Cardiac muscle cell (in vitro differentiated cells and primary cell): ENCODE measurements around the gene ZNF740. TPM values are rescaled to one million over a fixed set of nuclear protein-coding genes. Genes with fewer than 3 reads are reported as not detected.

ENCODE experiments used
- DNase-seq, 2 donors: peaks; one replicate each; pipeline versions ENCODE4 v3.0.0 to v3.0.0-alpha.2; 2010 to 2017; ENCODE audit warnings: low read depth in 1 of 2, low spot score in 1 of 2
- H3K27ac ChIP-seq: fragments of 200-600 bp; sonication (generic); 2 replicates; pipeline ENCODE4 v1.5.1; 2016
- H3K27me3 ChIP-seq: fragments of 200-600 bp; sonication (generic); 2 replicates; pipeline ENCODE4 v1.6.0; 2016; ENCODE audit warnings: control low read depth
- H3K36me3 ChIP-seq: fragments of 200-600 bp; sonication (generic); 2 replicates; pipeline ENCODE4 v1.5.1; 2016; ENCODE audit warnings: control low read depth
- H3K4me1 ChIP-seq: fragments of 200-600 bp; sonication (generic); 2 replicates; pipeline ENCODE4 v1.8.1; 2017; ENCODE audit warnings: low read depth, mild to moderate bottlenecking, mixed run types
- H3K4me3 ChIP-seq: fragments of 200-600 bp; sonication (generic); 2 replicates; pipeline ENCODE4 v1.5.1; 2016; ENCODE audit warnings: mild to moderate bottlenecking
- H3K9me3 ChIP-seq: fragments of 200-600 bp; sonication (generic); 2 replicates; pipeline ENCODE4 v1.5.1; 2017; ENCODE audit warnings: low read depth, mild to moderate bottlenecking, control low read depth
- CTCF ChIP-seq: IDR thresholded peaks from 2 replicates; pipeline ENCODE4 v1.5.1; 2012; ENCODE audit warnings: low read depth, mild to moderate bottlenecking, low read length
- polyA plus RNA-seq: library from polyadenylated mRNA; unstranded; fragments of >200 nt; fragmentation: Nextera tagmentation; extraction: Ambion mirVana; gene quantifications from 2 replicates; pipeline ENCODE4 v1.2.1, GENCODE V29; 2016
- total RNA-seq: library from RNA; depleted of rRNA; stranded (reverse); fragments of >200 nt; gene quantifications from 2 replicates; pipeline ENCODE4 v1.2.3, GENCODE V29; 2016

The ZNF740 gene
- total and polyA plus RNA-seq, 2 experiments from 2014 or later: 4.4 to 20.5 TPM

- Histone ChIP-seq H3K27me3 (no peaks in the 10 kb centered on the region), H3K4me1 (peaks cover 39% of the 10 kb centered on the region), H3K36me3 (no peaks in the 10 kb centered on the region), H3K9me3 (no peaks in the 10 kb centered on the region), H3K27ac (no peak overlapping the region), H3K4me3 (no peak overlapping the region)
- no peak for TF ChIP-seq CTCF
- no peak for DNase-seq
Observed at GRCh38 chr12:53227836-53228235, 47.3 kb downstream of the ZNF740 start.

GRCh38 chr12:53229454-53229853 is 48.9 kb downstream of the ZNF740 start:
- Histone ChIP-seq H3K4me3 (no peak overlapping the region), H3K27ac (no peak overlapping the region), H3K9me3 (no peaks in the 10 kb centered on the region), H3K4me1 (peaks cover 38% of the 10 kb centered on the region), H3K27me3 (no peaks in the 10 kb centered on the region), H3K36me3 (no peaks in the 10 kb centered on the region)
- TF ChIP-seq CTCF: no peak
- no peak for DNase-seq

GRCh38 chr12:53230108-53230845 is 49.8 kb downstream of the ZNF740 start:
- no peak overlapping the region for H3K4me3 ChIP-seq
- H3K27me3 ChIP-seq: no peaks in the 10 kb centered on the region
- no peaks in the 10 kb centered on the region for H3K36me3 ChIP-seq
- H3K9me3 ChIP-seq: no peaks in the 10 kb centered on the region
- TF ChIP-seq CTCF: no peak
- DNase-seq: no peak
- no peak overlapping the region for H3K27ac ChIP-seq
- peaks cover 33% of the 10 kb centered on the region for H3K4me1 ChIP-seq

GRCh38 chr12:53231671-53231920 is 51.1 kb downstream of the ZNF740 start:
- peak overlapping the region; percentile 37 for H3K4me3 ChIP-seq
- no peak for DNase-seq
- no peaks in the 10 kb centered on the region for H3K27me3 ChIP-seq
- H3K27ac ChIP-seq: no peak overlapping the region
- no peak for TF ChIP-seq CTCF
- no peaks in the 10 kb centered on the region for H3K36me3 ChIP-seq
- H3K9me3 ChIP-seq: no peaks in the 10 kb centered on the region
- H3K4me1 ChIP-seq: peaks cover 25% of the 10 kb centered on the region

GRCh38 chr12:53231921-53232645 is 51.6 kb downstream of the ZNF740 start, which contains the start of gene RARG:
TSS of gene RARG (minus strand) at chr12:53232209. CDS start at chr12:53227545, 4,664 bp downstream.
- Histone ChIP-seq H3K36me3 (no peaks in the 10 kb centered on the region), H3K4me1 (peaks cover 25% of the 10 kb centered on the region), H3K9me3 (no peaks in the 10 kb centered on the region), H3K4me3 (peak within 1 kb of the TSS; percentile 37), H3K27me3 (no peaks in the 10 kb centered on the region), H3K27ac (peak within 1 kb of the TSS; percentile 43)
- DNase-seq: peak in 1 of 2 donors; percentile 56
- TF ChIP-seq CTCF: no peak
